ENCODE results near the gene AMOTL1.

DNA sequence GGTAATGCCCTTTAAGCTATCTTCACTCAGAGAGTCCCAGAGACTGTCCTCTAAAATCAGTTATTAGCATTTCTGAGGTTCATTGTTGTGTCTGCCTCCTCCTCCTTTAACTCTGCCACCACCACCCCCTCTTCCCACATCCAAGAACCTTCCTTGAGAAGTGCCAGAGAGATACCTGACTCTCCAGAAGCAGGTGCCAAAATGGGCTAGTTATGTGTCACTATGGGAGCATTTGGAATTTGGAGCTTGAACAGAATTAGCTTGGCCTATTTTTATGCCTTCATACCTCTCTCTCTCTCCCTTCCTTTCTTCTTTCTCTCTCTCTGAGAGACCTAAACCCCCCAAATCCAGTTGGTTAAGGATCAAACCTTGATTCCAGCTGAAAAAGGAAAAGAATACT lies 75.9 kb downstream of the AMOTL1 start:
- TF ChIP-seq, protein P1, sequence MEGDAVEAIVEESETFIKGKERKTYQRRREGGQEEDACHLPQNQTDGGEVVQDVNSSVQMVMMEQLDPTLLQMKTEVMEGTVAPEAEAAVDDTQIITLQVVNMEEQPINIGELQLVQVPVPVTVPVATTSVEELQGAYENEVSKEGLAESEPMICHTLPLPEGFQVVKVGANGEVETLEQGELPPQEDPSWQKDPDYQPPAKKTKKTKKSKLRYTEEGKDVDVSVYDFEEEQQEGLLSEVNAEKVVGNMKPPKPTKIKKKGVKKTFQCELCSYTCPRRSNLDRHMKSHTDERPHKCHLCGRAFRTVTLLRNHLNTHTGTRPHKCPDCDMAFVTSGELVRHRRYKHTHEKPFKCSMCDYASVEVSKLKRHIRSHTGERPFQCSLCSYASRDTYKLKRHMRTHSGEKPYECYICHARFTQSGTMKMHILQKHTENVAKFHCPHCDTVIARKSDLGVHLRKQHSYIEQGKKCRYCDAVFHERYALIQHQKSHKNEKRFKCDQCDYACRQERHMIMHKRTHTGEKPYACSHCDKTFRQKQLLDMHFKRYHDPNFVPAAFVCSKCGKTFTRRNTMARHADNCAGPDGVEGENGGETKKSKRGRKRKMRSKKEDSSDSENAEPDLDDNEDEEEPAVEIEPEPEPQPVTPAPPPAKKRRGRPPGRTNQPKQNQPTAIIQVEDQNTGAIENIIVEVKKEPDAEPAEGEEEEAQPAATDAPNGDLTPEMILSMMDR (IDR thresholded peaks at IDR 0.05) = no peak
- no peak for TF ChIP-seq POLR2A (IDR thresholded peaks at IDR 0.05)

All from right lobe of liver (tissue), 4 donors.